NCI-H2227 (cell line): ENCODE data around the gene VSTM2A.
"Not testable (repeated sequence)": the region's sequence is repeated elsewhere in the genome, so short reads cannot be mapped to it uniquely, and the experiment has no call there.

Experiments used
- DNase-seq: peaks from one replicate; lab custom pipeline; 2025; ENCODE audit not compliant: unreplicated experiment; lab: John Stamatoyannopoulos, UW

Gene VSTM2A

GRCh38 chr7:54541669-54542625, at the start of gene VSTM2A:
VSTM2A (plus strand) TSS chr7:54542375; CDS start chr7:54542731, 356 bp downstream.
- DNase-seq: peak; percentile 33

- DNase-seq: not testable (repeated sequence)
Measured at GRCh38 chr7:54504531-54504930, 37.6 kb upstream of the VSTM2A start.

- no peak for DNase-seq
Measured at GRCh38 chr7:54529568-54529967, 12.6 kb upstream of the VSTM2A start.

- DNase-seq: no peak
Measured at GRCh38 chr7:54538122-54538521, 4.1 kb upstream of the VSTM2A start.

- no peak for DNase-seq
Measured at GRCh38 chr7:54543051-54543488, 895 bp downstream of the VSTM2A start.

- DNase-seq: no peak
Measured at GRCh38 chr7:54544149-54544526, 2.0 kb downstream of the VSTM2A start.

- DNase-seq: no peak
Measured at GRCh38 chr7:54544527-54545240, 2.5 kb downstream of the VSTM2A start.

- no peak for DNase-seq
Measured at GRCh38 chr7:54545241-54545563, 3.0 kb downstream of the VSTM2A start.

GRCh38 chr7:54546081-54546985, 4.2 kb downstream of the VSTM2A start:
- DNase-seq: peak; percentile 1

GRCh38 chr7:54546986-54547314, 4.8 kb downstream of the VSTM2A start:
- DNase-seq: no peak

- DNase-seq: no peak
Measured at GRCh38 chr7:54550471-54550870, 8.3 kb downstream of the VSTM2A start.

- no peak for DNase-seq
Measured at GRCh38 chr7:54556121-54556520, 13.9 kb downstream of the VSTM2A start.

- no peak for DNase-seq
Measured at GRCh38 chr7:54559401-54559800, 17.2 kb downstream of the VSTM2A start.

GRCh38 chr7:54560198-54560597, 18.0 kb downstream of the VSTM2A start:
- DNase-seq: no peak

- no peak for DNase-seq
Measured at GRCh38 chr7:54560723-54561122, 18.5 kb downstream of the VSTM2A start.

- no peak for DNase-seq
Measured at GRCh38 chr7:54563329-54563916, 21.2 kb downstream of the VSTM2A start.

- DNase-seq: no peak
Measured at GRCh38 chr7:54565432-54565831, 23.3 kb downstream of the VSTM2A start.

- DNase-seq: no peak
Measured at GRCh38 chr7:54581511-54581910, 39.3 kb downstream of the VSTM2A start.

- no peak for DNase-seq
Measured at GRCh38 chr7:54591404-54592386, 49.5 kb downstream of the VSTM2A start.

GRCh38 chr7:54596747-54597146, 54.6 kb downstream of the VSTM2A start:
- DNase-seq: no peak
